CD4-positive, alpha-beta T cell treated with Interleukin-15 for 1 hour (primary cell): Measurements from ENCODE around the gene PEX16.

Experiments
- DNase-seq: peaks from one replicate; pipeline ENCODE4 v3.0.0-alpha.2; 2020

PEX16 gene

GRCh38 chr11:45870706-45871105 is 47.0 kb downstream of the PEX16 start:
- no peak for DNase-seq

GRCh38 chr11:45869551-45869950 is 48.1 kb downstream of the PEX16 start:
- DNase-seq, result no peak

GRCh38 chr11:45864041-45864440 is 53.6 kb downstream of the PEX16 start:
- no peak for DNase-seq

- DNase-seq, result no peak
Observed at GRCh38 chr11:45860764-45861510, 56.7 kb downstream of the PEX16 start.

- DNase-seq, result no peak
Observed at GRCh38 chr11:45860348-45860747, 57.3 kb downstream of the PEX16 start.
